NCI-H748 (cell line): ENCODE results near the gene PLCL2.

ENCODE experiments used
- DNase-seq: peaks from one replicate; lab custom pipeline; 2025; ENCODE audit not compliant: unreplicated experiment; lab: John Stamatoyannopoulos, UW

Gene PLCL2

DNA sequence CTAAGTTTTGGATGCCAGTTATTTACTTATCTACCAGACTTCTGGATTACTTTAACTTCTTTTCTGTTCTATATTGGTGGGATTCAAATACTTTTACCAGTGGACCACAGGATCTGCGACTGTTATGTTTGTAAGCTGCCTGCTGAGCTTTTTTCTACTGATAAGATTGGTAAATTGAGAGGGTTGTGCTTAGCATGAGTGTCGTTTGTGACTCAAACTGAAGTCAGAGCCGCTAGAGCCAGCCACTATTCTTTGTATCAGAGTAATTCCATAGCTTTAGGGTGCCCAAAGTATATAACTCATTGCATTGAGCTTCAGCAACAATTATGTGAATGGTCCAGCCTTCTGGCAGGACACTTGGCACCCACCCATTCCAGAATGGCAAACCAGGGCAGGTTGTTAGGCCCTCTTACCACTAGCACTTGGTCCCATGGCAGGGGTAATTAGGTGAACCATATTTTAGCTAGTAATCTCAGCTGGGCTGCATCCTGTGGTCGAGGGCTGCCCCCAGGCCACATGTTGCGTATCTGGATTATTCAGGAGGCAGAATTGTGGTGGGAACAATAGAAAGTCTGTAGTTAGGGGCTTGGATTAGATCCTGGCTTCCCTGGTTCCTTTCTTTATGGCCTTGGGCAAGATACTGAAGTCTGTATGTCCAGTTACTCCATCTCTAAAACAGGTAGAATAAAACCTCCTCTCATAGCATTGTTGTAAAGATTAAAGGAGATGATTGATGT is 6.0 kb downstream of the PLCL2 start:
- no peak for DNase-seq

DNA sequence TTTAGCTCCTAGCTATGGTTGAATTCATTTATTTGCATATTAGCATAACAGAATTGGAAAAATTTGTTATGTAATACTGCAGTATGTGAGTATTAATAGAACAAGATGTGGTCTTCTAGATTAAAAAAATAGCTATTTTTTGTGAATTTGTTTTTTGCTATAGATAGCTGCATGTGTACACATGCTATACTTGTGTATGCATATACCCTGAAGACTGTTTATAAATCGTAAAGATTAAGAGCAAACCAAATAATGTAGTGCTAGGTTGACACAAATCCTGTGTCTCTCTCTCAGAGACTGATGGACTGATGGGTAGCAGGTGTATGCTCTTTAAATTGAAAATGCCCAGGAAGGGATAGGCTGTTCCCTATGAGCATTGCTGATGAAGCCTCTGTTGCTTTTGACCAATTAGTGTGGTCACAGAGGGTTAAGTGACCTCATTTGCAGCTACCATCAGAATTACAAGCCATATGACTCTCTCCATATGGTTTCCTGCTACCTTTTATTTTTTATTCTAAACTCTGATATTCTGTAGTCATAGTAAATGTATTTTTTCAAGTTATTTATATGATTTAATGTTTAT is 9.0 kb downstream of the PLCL2 start:
- DNase-seq, result peak; percentile 80

- no peak for DNase-seq
Measured at GRCh38 chr3:16896094-16896627, 11.4 kb downstream of the PLCL2 start.

DNA sequence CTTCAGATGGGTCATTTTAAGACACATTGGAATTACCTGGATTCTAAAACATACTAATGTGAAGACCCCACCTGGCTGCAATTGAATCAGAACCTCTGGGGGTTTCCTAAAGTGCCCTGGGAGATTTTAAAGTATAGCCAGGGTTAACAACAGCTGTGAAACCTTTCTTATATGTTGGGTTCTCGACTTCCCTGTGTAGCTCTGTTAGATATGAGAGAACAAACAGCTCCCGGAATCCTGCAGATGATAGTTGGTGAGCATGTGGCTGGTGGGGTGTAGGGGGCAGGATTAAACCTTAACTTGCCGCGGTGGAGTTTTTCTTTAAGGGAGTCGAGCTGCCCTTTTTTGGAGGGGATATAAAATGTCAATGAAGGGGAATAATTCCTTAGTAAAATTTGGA is 12.1 kb downstream of the PLCL2 start:
- no peak for DNase-seq

- peak; percentile 68 for DNase-seq
Measured at GRCh38 chr3:16897254-16897926, 12.6 kb downstream of the PLCL2 start.

GRCh38 chr3:16898595-16899395 is 14.0 kb downstream of the PLCL2 start:
- no peak for DNase-seq

DNA sequence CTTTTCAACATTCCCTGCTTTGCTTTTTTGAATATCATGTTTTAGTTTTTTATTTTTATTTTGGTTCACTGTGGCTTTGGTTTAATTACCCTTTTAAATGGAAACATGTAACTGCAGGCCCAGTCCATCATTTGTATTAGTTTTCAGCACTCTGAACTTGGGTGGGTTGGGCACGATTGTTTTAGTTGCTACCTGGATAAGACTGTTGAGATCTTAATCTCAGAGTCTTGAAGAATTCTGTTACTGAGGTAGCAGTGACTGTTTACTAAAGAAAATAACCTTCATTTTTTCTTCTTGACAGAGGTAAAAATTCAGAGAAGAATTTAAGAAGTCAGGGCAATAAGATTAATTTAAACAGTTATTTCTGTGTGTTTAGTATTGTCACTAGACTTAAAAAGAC is 15.2 kb downstream of the PLCL2 start:
- no peak for DNase-seq

- DNase-seq, result no peak
Measured at GRCh38 chr3:16900779-16901440, 16.2 kb downstream of the PLCL2 start.

GRCh38 chr3:16904423-16905417 is 20.0 kb downstream of the PLCL2 start:
- no peak for DNase-seq

- DNase-seq, result no peak
Measured at GRCh38 chr3:16905704-16906103, 20.9 kb downstream of the PLCL2 start.

DNA sequence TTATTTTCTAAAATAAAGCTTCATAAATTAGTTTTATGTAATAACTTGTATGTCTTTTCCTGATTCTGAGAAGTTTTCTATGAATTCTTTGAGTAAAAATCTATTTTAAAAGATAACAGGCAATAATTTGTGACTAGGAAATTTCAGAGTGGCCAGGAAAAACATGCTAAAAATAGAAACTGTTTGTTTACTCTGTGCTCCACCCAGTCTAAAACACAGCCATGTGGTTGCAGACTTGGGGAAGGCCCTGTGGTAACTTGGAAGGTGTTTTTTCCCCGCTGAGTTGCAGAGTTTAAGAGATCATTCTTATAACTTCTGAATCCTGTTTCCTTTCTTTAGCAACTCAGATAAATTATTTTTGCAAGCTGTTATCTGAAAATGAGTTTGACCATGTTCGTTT is 21.9 kb downstream of the PLCL2 start:
- peak; percentile 65 for DNase-seq

GRCh38 chr3:16907243-16907642 is 22.5 kb downstream of the PLCL2 start:
- no peak for DNase-seq

DNA sequence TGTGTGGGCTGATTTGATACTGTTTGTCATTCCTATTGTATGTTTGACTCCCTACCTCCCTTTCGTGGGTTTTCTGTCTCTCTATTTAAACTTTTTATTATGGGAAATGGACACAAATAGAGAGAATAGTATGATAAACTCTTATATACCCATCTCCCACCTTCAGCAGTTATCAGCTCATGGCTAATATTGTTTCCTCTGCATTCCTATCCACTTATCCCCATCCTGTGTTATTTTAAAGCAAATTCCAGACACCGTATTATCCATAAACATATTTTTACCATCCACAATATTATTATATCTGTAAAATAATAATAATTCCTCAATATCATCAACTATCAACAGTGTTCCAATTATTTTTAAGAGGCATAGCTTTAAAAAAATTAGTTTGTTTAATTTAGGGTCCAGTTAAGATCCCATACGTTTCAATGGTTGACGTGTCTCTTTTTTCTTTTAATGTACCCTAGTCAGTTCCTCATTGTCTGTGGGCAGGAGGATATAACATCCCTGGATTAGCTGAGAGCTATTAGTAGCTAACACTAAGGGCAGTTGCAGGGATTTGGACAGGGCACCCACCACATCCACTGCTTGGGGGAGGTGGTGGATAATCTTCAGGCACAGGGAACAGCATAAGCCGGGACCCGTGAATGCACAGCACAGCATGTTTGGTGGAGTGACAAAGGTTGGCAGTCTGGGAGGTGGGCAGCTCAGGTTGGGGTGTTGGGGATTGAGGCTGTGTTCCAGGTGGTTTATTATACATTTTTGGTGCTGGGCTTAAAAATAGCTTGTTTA is 23.5 kb downstream of the PLCL2 start:
- DNase-seq, result no peak

DNA sequence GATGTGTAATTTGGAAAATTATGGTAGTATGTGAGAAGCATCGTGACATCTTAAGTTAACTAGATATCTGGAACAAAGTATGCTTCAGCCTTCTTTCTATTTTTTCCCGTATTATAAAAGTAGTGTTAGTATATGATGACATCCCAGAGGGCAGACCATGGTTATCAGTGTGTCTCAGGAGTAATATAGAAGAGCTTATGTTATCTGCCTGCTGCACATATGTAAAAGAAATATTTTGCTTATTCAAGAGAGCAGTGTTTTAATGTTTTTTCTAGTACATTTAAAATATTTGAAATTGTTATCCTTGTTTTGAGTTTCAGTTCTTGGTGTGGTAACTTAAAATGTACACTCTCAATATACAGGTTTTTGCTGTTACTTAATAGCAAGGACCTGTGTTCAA is 24.1 kb downstream of the PLCL2 start:
- DNase-seq, result no peak

- no peak for DNase-seq
Measured at GRCh38 chr3:16909802-16910201, 25.0 kb downstream of the PLCL2 start.

DNA sequence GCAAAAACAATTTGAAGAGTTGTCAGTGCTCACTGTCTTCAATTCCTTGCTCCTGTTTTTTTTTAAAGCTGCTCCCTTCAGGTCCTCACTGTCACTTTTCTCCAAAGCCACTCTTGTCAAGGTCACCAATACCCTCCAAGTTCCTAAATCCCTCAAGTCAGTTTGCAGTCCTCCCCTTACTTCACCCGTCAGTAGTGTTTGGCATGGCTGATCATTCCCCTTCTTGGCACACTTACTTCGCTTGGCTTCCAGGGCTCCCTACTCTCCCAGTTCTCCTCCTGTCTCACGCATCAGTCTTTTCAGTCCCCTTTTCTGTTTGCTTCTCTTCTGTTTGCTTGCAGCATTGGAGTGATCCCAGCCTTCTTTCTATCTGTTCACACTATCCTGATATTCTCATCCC is 25.5 kb downstream of the PLCL2 start:
- no peak for DNase-seq

- DNase-seq, result no peak
Measured at GRCh38 chr3:16911916-16912315, 27.2 kb downstream of the PLCL2 start.

GRCh38 chr3:16912400-16913263 is 27.9 kb downstream of the PLCL2 start:
- DNase-seq, result no peak
